Effector memory CD8-positive, alpha-beta T cell (primary cell): ENCODE measurements around the gene GATAD2A.
A peak's percentile ranks its signal among the peaks of the same experiment; 100 is the strongest.

Experiments
- ATAC-seq: fragments of 150-1000 bp; cut with Tn5 transposase; replicated peaks from 2 replicates; pipeline ENCODE4 v1.10.0; 2021; ENCODE audit warnings: mild to moderate bottlenecking, moderate library complexity
- DNase-seq, 3 experiments: peaks; one replicate each; pipeline ENCODE4 v3.0.0; 2021
- H3K27ac Mint-ChIP-seq, 2 donors: one replicate each; pipeline ENCODE4 v1.8.0; 2022; ENCODE audit warnings: mild to moderate bottlenecking in 2 of 2, mixed read lengths in 2 of 2, moderate library complexity in 2 of 2
- H3K27me3 Mint-ChIP-seq, 2 donors: one replicate each; pipeline ENCODE4 v1.8.0; 2022; ENCODE audit warnings: mixed read lengths in 2 of 2
- H3K36me3 Mint-ChIP-seq: one replicate; pipeline ENCODE4 v1.8.0; 2022; ENCODE audit warnings: mild to moderate bottlenecking, moderate library complexity, mixed read lengths; ENCODE audit not compliant: insufficient read depth
- H3K4me1 Mint-ChIP-seq, 2 donors: one replicate each; pipeline ENCODE4 v1.8.0; 2022; ENCODE audit warnings: low read depth in 2 of 2, mixed read lengths in 2 of 2
- H3K4me3 Mint-ChIP-seq, 2 donors: one replicate each; pipeline ENCODE4 v1.8.0; 2022; ENCODE audit warnings: mild to moderate bottlenecking in 2 of 2, mixed read lengths in 2 of 2, moderate library complexity in 2 of 2
- H3K9me3 Mint-ChIP-seq, 2 donors: one replicate each; pipeline ENCODE4 v1.8.0; 2022; ENCODE audit warnings: mixed read lengths in 2 of 2

GATAD2A gene

DNA sequence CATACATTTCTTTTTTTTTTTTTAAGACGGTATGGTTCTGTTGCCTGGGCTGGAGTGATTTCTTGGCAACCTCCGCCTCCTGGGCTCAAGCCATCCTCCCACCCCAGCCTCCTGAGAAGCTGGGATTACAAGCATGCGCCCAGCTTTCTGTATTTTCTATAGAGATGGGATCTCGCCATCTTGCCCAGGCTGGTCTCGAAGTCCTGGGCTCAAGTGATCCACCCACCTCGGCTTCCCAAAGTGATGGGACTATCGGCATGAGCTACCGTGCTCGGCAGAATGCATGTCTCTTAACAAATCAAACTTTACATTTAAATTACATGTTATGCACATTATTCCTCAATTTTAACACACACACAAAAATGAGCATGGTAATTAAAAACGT lies 111.8 kb downstream of the GATAD2A start:
- H3K27ac Mint-ChIP-seq = peak overlapping the region; percentile 46 to 97
- H3K9me3 Mint-ChIP-seq = no peaks in the 10 kb centered on the region
- H3K27me3 Mint-ChIP-seq = no peaks in the 10 kb centered on the region
- no peak for DNase-seq
- peak overlapping the region; percentile 93 to 94 for H3K4me3 Mint-ChIP-seq
- no peak for ATAC-seq
- H3K36me3 Mint-ChIP-seq = peaks cover 42% of the 10 kb centered on the region
- H3K4me1 Mint-ChIP-seq = peaks cover 22 to 23% of the 10 kb centered on the region in 2 donors

DNA sequence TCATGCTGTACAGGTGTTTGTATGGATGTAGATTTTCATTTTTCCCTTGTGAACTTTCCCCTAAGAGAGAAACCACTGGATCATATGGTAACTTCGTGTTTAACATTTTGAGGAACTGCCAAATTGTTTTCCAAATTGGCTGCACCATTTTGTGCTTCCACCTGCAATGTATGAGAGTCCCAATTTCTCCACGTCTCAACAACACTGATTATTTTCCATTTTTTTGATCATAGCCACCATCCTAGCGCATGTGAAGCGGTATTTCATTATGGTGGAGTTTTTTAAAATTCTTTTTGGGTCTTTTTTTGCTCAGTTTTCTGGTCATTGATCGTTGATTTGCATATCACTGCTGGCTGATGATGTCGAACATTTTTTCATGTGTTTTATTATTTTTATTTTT lies 115.5 kb downstream of the GATAD2A start:
- Mint-ChIP-seq H3K27ac (no peak overlapping the region), H3K36me3 (peaks cover 40% of the 10 kb centered on the region), H3K9me3 (no peaks in the 10 kb centered on the region), H3K4me1 (peaks cover 22 to 28% of the 10 kb centered on the region in 2 donors), H3K27me3 (no peaks in the 10 kb centered on the region), H3K4me3 (no peak overlapping the region)
- no peak for ATAC-seq
- DNase-seq = no peak

DNA sequence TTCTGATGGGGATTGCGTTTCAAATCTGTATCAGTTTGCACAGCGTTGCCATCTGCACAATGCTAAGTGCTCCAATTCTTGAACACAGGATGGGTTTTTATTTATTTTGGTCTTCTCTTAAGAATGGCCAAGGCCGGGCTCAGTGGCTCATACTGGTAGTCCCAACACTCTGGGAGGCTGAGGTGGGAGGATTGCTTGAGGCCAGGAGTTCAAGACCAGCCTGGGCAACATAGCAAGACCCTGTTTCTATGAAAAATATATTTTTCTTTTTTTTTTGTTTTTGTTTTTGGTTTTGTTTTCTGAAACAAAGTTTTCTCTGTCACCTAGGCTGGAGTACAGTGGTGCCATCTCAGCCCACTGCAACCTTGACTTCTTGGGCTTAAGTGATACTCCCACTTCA lies 117.7 kb downstream of the GATAD2A start:
- no peak overlapping the region for H3K4me3 Mint-ChIP-seq
- H3K36me3 Mint-ChIP-seq = peaks cover 51% of the 10 kb centered on the region
- DNase-seq = no peak
- H3K4me1 Mint-ChIP-seq = peaks cover 20 to 23% of the 10 kb centered on the region in 2 donors
- no peaks in the 10 kb centered on the region for H3K9me3 Mint-ChIP-seq
- H3K27me3 Mint-ChIP-seq = no peaks in the 10 kb centered on the region
- no peak overlapping the region for H3K27ac Mint-ChIP-seq
- ATAC-seq = no peak

DNA sequence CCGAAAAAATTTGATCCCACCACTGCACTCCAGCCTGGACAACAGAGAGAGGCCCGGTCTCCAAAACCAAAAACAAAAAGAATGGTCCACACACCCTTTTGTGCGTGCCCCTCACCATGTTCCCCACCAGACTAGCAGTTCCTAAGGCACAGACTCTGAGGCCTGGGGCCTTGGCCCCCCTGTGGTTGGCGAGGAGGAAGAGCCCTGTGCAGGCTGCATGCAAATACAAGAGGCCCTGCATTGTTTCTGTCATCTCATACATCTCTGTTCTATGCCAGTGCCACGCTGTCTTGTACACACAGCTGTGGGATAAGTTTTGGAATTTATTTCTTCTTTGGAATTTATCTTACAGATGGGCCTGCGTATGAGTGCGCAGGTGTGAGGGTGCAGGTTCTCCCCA lies 118.6 kb downstream of the GATAD2A start:
- peaks cover 18 to 22% of the 10 kb centered on the region in 2 donors for H3K4me1 Mint-ChIP-seq
- DNase-seq = no peak
- ATAC-seq = no peak
- no peaks in the 10 kb centered on the region for H3K27me3 Mint-ChIP-seq
- peaks cover 51% of the 10 kb centered on the region for H3K36me3 Mint-ChIP-seq
- no peak overlapping the region for H3K4me3 Mint-ChIP-seq
- no peaks in the 10 kb centered on the region for H3K9me3 Mint-ChIP-seq
- no peak overlapping the region for H3K27ac Mint-ChIP-seq

DNA sequence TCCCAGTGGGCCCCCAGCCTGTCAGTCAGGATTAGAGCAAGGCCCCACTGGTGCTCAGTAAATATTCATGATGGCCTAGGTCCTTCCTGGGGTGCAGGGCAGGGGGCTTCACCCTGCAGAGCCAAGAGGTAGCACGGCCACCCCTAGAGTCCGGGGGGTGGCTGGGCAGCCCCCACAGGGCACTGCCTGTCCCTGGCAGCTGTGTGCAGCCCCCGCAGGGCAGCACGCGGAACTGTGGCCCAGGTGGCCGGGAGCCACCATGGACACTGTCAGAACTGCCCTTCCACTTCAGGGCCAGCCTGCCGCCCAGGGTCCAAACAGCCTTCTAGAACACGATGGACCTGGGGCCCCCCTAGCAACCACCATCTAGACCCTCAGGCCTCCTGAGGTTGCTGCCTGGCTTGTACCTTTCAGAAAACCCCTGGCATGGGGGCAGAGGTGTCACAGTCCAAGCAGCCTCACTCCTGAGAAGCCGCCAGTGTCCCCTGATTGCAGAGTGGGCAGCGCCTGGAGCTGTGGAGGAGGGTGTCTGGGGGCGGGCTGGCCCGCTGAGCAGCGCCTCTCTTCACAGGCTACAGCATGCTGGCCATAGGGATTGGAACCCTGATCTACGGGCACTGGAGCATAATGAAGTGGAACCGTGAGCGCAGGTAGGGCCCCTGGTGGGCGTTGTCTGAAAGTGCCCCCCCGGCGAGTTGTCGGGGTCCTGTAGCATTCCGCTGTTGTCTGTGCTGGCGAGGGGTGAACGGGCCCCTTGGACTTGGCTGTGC lies 120.3 kb downstream of the GATAD2A start:
- H3K4me3 Mint-ChIP-seq = no peak overlapping the region
- peaks cover 5 to 9% of the 10 kb centered on the region in 2 donors for H3K4me1 Mint-ChIP-seq
- no peak for ATAC-seq
- H3K9me3 Mint-ChIP-seq = no peaks in the 10 kb centered on the region
- H3K27ac Mint-ChIP-seq = no peak overlapping the region
- no peak for DNase-seq
- peaks cover 45% of the 10 kb centered on the region for H3K36me3 Mint-ChIP-seq
- no peaks in the 10 kb centered on the region for H3K27me3 Mint-ChIP-seq

DNA sequence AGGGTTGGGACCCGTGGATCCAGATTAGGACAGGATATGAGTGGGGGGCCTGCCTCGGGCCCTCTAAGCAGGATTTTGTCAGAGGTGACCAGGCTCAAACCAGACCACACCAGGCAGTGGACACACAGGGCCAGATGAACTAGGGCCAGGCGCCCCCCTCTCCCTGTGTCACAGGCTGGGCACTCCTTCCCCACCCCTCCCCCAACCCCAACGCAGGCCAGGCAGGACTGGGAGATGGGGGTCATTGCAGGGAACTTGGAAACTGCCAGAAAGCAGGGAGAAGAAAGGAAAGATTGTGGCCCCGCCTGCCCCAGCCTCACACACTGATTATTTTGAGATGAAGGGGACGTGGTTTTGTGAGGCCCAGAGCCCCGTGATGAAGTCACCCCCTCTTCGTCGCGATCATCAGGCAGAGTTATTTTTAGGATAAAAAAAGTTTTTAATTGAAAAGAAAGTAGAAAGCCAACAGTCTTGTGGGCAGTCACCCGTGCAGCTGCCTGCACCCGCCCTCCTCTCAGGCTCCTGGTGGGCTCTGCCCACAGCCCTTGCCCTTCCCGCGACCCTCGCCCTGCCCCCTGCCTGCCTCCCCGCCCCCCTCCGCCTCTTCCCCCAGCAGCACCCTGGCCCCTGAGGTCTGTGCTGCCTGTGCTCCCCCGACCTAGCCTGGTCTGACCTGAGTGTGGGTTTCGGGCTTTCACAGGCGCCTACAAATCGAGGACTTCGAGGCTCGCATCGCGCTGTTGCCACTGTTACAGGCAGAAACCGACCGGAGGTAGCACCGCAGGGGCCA lies 121.3 kb downstream of the GATAD2A start:
- Mint-ChIP-seq H3K27ac (no peak overlapping the region), H3K27me3 (no peaks in the 10 kb centered on the region), H3K4me3 (no peak overlapping the region), H3K4me1 (peaks cover 4 to 6% of the 10 kb centered on the region in 2 donors), H3K9me3 (no peaks in the 10 kb centered on the region), H3K36me3 (peaks cover 42% of the 10 kb centered on the region)
- DNase-seq (no peak), ATAC-seq (no peak)

DNA sequence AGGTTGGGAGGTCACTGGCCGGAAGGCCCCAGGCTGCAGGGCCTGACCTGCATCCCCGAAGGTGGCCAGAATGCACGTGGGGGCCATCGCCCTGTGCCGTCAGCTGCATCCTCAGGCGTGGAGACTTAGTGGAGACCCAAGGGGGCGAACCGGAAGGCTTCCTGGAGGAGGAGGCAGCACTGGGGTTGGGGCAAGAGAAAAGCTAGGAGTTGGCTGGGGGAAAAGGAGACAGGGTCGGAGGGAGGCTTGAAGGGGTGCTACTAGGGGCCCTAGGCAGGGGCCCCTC lies 121.8 kb downstream of the GATAD2A start:
- DNase-seq (no peak), ATAC-seq (no peak)
- H3K4me1 Mint-ChIP-seq = peaks cover 8 to 9% of the 10 kb centered on the region in 2 donors
- H3K27ac Mint-ChIP-seq = no peak overlapping the region
- no peaks in the 10 kb centered on the region for H3K27me3 Mint-ChIP-seq
- no peaks in the 10 kb centered on the region for H3K9me3 Mint-ChIP-seq
- peaks cover 45% of the 10 kb centered on the region for H3K36me3 Mint-ChIP-seq
- H3K4me3 Mint-ChIP-seq = no peak overlapping the region

DNA sequence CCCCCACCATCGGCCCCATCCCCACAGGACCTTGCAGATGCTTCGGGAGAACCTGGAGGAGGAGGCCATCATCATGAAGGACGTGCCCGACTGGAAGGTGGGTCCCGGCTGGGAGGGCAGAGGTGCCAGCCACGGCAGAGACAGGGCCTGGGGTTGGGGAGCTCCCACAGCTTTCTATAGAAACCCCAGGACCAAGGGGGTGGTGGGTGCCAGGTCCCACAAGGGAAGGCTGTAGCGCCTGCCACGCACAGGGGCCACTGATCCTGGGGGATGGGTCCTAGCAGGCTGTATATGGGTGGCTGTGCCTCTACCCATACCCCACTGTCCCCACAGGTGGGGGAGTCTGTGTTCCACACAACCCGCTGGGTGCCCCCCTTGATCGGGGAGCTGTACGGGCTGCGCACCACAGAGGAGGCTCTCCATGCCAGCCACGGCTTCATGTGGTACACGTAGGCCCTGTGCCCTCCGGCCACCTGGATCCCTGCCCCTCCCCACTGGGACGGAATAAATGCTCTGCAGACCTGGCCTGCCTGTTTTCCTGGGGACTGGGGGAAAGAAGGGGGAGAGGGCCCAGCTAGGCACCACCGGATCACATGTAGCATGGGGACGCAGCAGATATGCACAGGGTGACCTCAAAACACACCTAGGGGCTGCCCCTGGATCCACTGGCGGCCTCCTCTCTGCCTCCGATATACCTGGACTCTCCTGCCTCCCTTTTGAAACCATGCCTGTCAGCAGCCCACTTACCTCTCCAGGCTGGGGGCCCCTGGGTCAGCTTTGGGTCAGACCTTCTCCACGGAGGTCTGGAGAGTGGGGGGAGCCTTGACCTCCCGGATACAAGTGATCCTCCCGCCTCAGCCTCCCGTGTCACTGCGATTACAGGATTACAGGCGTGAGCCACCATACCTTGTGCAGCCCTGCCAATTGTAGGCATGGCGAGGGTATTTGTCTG lies 122.5 kb downstream of the GATAD2A start:
- H3K4me3 Mint-ChIP-seq = no peak overlapping the region
- peaks cover 44% of the 10 kb centered on the region for H3K36me3 Mint-ChIP-seq
- H3K9me3 Mint-ChIP-seq = no peaks in the 10 kb centered on the region
- no peaks in the 10 kb centered on the region for H3K27me3 Mint-ChIP-seq
- DNase-seq (no peak), ATAC-seq (no peak)
- H3K4me1 Mint-ChIP-seq = peaks cover 5 to 6% of the 10 kb centered on the region in 2 donors
- H3K27ac Mint-ChIP-seq = no peak overlapping the region

DNA sequence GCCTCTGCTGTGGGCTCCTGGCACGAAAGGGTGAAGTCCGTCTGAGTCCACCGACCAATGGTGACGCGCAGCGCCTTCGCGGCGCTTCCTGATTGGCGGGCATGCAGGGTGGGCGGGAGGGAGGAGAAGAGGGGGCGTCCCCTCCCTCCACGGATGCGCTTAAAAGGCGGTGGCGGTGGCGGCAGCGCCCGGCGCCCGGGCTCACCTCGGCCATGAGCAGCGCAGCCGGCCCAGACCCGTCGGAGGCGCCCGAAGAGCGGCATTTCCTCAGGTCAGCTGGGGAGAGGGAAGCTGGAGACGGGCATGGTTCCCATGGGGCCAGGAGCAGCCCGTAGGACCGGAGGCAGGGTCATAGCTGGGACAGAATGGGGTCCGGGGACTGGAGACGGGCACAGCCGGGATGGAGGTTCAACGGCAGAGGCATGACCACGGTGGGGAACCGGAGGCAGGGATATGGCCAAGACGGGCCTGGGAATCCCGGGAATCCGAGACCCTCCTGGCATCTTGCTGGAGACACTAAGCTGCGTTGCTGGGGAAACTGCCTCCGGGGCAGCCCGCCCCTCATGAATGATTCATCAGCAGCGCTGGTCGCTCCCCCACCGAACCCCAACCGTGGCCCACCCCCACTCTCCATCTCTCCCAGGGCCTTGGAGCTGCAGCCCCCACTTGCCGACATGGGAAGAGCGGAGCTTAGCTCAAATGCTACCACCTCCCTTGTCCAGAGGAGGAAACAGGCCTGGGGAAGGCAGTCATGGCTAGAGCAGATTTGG lies 123.4 kb downstream of the GATAD2A start, which contains the start of gene YJEFN3:
Gene YJEFN3, plus strand, starts transcription at position 191 of the 770 bp plus-strand sequence. Its CDS starts 22 bp downstream, at position 213.
- no peak within 1 kb of the TSS for H3K4me3 Mint-ChIP-seq
- ATAC-seq (no peak), DNase-seq (no peak)
- peaks cover 44% of the 10 kb centered on the region for H3K36me3 Mint-ChIP-seq
- H3K27me3 Mint-ChIP-seq = no peaks in the 10 kb centered on the region
- H3K4me1 Mint-ChIP-seq = peaks cover 3 to 7% of the 10 kb centered on the region in 2 donors
- H3K9me3 Mint-ChIP-seq = no peaks in the 10 kb centered on the region
- H3K27ac Mint-ChIP-seq = peak within 1 kb of the TSS in 1 of 2 donors; percentile 84

DNA sequence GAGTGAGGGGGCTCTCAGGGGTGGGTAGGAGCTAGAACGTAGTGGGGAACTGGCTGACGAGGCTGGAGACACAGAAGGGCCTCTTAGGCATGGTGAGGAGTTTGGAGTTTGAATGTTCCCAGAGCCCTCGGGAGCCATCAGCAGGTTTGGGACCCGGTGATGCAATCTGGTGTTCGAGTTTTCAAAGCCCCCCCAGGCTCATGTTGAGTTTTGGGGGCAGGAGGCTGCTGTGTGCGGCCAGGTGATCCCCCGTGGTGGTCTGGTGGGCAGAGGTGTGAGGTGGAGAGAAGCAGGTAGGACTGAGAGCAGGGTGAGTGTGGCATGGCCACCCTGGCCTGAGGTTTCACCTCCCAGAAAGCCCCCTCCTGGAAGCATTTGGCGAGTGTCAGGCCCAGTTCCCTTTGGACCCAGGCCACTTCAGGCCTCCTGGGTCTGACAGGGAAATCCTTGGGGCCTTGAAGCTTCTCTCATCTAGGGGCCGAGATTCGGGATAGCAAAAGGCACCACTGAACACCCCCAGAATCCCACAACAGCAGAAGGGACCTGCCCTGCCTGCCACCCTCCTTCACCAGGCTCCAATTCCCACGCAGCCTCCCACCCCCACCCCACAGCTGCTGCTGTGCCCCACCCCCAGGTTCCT lies 124.4 kb downstream of the GATAD2A start:
- Mint-ChIP-seq H3K4me1 (peaks cover 3 to 7% of the 10 kb centered on the region in 2 donors), H3K4me3 (no peak overlapping the region), H3K27ac (peak overlapping the region in 1 of 2 donors; percentile 84), H3K36me3 (peaks cover 44% of the 10 kb centered on the region), H3K27me3 (no peaks in the 10 kb centered on the region), H3K9me3 (no peaks in the 10 kb centered on the region)
- DNase-seq (no peak), ATAC-seq (no peak)

DNA sequence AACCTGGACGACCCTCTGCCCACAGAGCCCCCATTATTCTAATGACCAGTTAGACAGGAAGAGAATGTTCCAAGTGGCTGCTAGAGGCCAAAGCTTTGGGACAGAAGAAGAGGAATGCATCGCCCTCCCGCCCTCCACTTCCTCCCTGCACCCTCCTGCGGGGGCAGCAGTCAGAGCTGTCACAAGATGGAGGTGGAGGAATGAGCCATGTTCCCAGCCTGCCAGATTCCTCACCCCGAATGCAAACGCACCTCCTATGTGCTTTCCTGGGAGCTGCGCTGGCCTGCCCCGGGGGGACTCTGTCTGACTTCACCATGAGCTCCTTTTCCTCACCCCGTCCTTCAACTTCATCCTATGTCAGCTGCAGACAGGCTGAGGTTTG lies 124.9 kb downstream of the GATAD2A start:
- DNase-seq = no peak
- H3K4me3 Mint-ChIP-seq = no peak overlapping the region

DNA sequence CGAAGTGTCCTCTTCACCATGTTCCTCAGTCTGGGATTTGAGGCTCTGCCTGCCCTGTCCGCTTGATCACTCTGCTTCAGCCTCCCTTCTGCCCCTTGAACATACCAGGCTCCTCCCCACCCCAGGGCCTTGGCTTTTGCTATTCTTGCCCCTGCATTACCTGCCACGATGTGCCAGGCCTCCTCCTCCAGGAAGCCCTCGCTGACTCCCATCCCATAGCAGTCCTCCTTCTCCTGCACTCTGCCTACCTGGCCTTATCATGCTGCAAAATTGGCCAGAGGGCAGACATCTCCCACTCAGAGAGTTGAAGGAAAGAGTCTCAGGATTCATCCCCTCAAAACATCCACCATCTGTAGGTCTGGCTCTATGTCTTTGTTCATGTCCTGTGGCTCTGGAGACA lies 125.4 kb downstream of the GATAD2A start:
- Mint-ChIP-seq H3K36me3 (peaks cover 44% of the 10 kb centered on the region), H3K4me1 (peaks cover 3 to 7% of the 10 kb centered on the region in 2 donors), H3K27me3 (no peaks in the 10 kb centered on the region), H3K4me3 (no peak overlapping the region), H3K9me3 (no peaks in the 10 kb centered on the region), H3K27ac (peak overlapping the region in 1 of 2 donors; percentile 7)
- DNase-seq = no peak
- no peak for ATAC-seq

More for the DNA sequence above, 124.9 kb downstream of the GATAD2A start:
- no peaks in the 10 kb centered on the region for H3K27me3 Mint-ChIP-seq
- H3K9me3 Mint-ChIP-seq = no peaks in the 10 kb centered on the region
- peaks cover 3 to 7% of the 10 kb centered on the region in 2 donors for H3K4me1 Mint-ChIP-seq
- no peak for ATAC-seq
- H3K36me3 Mint-ChIP-seq = peaks cover 44% of the 10 kb centered on the region
- peak overlapping the region in 1 of 2 donors; percentile 7 for H3K27ac Mint-ChIP-seq
